Tibial nerve (tissue), 4 donors: Measurements from ENCODE around the gene MAGI2. TPM values are rescaled to one million over a fixed set of nuclear protein-coding genes. Genes with fewer than 3 reads are reported as not detected.

Experiments used
- DNase-seq, 2 donors: peaks; one replicate each; pipeline ENCODE4 v3.0.0-alpha.2; 2019; ENCODE audit warnings: low spot score in 2 of 2
- H3K27ac ChIP-seq, 4 donors: fragments of 200-600 bp; sonication (generic) in 3 of 4; one replicate each; pipeline ENCODE4 v1.5.1; 2017 to 2019; ENCODE audit warnings: mild to moderate bottlenecking in 1 of 4
- H3K27me3 ChIP-seq, 2 donors: fragments of 200-600 bp; sonication (generic) in 1 of 2; one replicate each; pipeline versions ENCODE4 v1.5.1 to v1.6.0; 2017 to 2019
- H3K36me3 ChIP-seq, 3 donors: fragments of 200-600 bp; sonication (generic); one replicate each; pipeline ENCODE4 v1.5.1; 2018 to 2019
- H3K4me1 ChIP-seq, 4 donors: fragments of 200-600 bp; sonication (generic) in 3 of 4; one replicate each; pipeline ENCODE4 v1.5.1; 2017 to 2019
- H3K4me3 ChIP-seq, 4 donors: fragments of 200-600 bp; sonication (generic) in 3 of 4; one replicate each; pipeline ENCODE4 v1.5.1; 2017 to 2019; ENCODE audit warnings: mild to moderate bottlenecking in 1 of 4, moderate library complexity in 1 of 4
- H3K9me3 ChIP-seq, 4 donors: fragments of 200-600 bp; sonication (generic) in 3 of 4; one replicate each; pipeline ENCODE4 v1.5.1; 2017 to 2019
- EP300 ChIP-seq, 2 donors: sonication (generic); formaldehyde crosslinking; IDR thresholded peaks; one replicate each; pipeline ENCODE4 v1.6.1; 2017; ENCODE audit warnings: antibody characterized with exemption in 2 of 2, mild to moderate bottlenecking in 1 of 2
- POLR2A ChIP-seq, 2 donors: fragments of 450-650 bp; IDR thresholded peaks; one replicate each; pipeline ENCODE4 v1.6.1; 2017; ENCODE audit warnings: antibody characterized with exemption in 2 of 2, mild to moderate bottlenecking in 2 of 2, moderate library complexity in 2 of 2
- WGBS, 2 donors: methylation state at CpG; one replicate each; pipeline ENCODE4 v1.1.5; 2018; 5-methylcytosine and 5-hydroxymethylcytosine counted together
- total RNA-seq, 4 donors: library from RNA; depleted of rRNA; stranded (reverse); fragments of >200 nt; gene quantifications; one replicate each; pipeline ENCODE4 v1.1.0, GENCODE V29; 2016
- TF ChIP-seq, protein P1 (sequence below), 5 experiments: fragments of 200-600 bp in 3 of 5; fragments of 450-650 bp in 2 of 5; sonication (generic) in 3 of 5; IDR thresholded peaks; one replicate each; pipeline ENCODE4 v1.5.1; 2016 to 2019; ENCODE audit warnings: antibody characterized with exemption in 5 of 5, mild to moderate bottlenecking in 3 of 5, moderate library complexity in 2 of 5

Gene MAGI2
- total RNA-seq, 4 donors from 2014 or later, result 33.6 to 58.2 (median 55.6) TPM

DNA sequence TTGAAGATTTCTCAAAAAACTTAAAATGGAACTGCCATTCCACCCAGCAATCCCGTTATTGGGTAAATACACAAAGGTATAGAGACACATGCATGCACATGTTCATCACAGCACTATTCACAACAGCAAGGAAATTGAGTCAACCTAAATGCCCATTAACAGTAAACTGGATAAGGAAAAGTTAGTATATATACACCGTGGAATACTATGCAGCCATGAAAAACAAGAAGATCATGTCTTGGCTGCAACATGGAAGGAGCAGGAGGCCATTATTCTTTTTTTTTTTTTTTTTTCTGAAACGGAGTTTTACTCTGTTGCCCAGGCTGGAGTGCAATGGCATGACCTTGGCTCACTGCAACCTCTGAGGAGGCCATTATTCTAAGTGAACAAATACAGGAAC, 749.0 kb downstream of the MAGI2 start:
- Histone ChIP-seq H3K4me1 (no peaks in the 10 kb centered on the region), H3K4me3 (no peak overlapping the region), H3K27me3 (no peaks in the 10 kb centered on the region), H3K36me3 (no peaks in the 10 kb centered on the region), H3K27ac (no peak overlapping the region), H3K9me3 (peaks cover 0 to 10% (median 0%) of the 10 kb centered on the region in 4 donors)
- TF ChIP-seq, protein P1, sequence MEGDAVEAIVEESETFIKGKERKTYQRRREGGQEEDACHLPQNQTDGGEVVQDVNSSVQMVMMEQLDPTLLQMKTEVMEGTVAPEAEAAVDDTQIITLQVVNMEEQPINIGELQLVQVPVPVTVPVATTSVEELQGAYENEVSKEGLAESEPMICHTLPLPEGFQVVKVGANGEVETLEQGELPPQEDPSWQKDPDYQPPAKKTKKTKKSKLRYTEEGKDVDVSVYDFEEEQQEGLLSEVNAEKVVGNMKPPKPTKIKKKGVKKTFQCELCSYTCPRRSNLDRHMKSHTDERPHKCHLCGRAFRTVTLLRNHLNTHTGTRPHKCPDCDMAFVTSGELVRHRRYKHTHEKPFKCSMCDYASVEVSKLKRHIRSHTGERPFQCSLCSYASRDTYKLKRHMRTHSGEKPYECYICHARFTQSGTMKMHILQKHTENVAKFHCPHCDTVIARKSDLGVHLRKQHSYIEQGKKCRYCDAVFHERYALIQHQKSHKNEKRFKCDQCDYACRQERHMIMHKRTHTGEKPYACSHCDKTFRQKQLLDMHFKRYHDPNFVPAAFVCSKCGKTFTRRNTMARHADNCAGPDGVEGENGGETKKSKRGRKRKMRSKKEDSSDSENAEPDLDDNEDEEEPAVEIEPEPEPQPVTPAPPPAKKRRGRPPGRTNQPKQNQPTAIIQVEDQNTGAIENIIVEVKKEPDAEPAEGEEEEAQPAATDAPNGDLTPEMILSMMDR (IDR thresholded peaks at IDR 0.05), result no peak
- no peak for TF ChIP-seq EP300 (IDR thresholded peaks at IDR 0.05)
- TF ChIP-seq POLR2A (IDR thresholded peaks at IDR 0.05), result no peak
- DNase-seq, result no peak
- WGBS, 2 donors, result 87 to 96% methylated on average over 3 of the region's 3 CpGs

- DNase-seq, result no peak
- TF ChIP-seq EP300 (IDR thresholded peaks at IDR 0.05), result no peak
- TF ChIP-seq, protein P1 (IDR thresholded peaks at IDR 0.05), result no peak
- TF ChIP-seq POLR2A (IDR thresholded peaks at IDR 0.05), result no peak
- H3K9me3 ChIP-seq, result peaks cover 0 to 10% (median 0%) of the 10 kb centered on the region in 4 donors
- H3K36me3 ChIP-seq, result no peaks in the 10 kb centered on the region
- H3K4me1 ChIP-seq, result no peaks in the 10 kb centered on the region
- 64 to 80% methylated on average over 2 of the region's 2 CpGs for WGBS, 2 donors
- H3K27me3 ChIP-seq, result no peaks in the 10 kb centered on the region
- no peak overlapping the region for H3K4me3 ChIP-seq
- no peak overlapping the region for H3K27ac ChIP-seq
Observed at GRCh38 chr7:78703391-78703790, 750.1 kb downstream of the MAGI2 start.

DNA sequence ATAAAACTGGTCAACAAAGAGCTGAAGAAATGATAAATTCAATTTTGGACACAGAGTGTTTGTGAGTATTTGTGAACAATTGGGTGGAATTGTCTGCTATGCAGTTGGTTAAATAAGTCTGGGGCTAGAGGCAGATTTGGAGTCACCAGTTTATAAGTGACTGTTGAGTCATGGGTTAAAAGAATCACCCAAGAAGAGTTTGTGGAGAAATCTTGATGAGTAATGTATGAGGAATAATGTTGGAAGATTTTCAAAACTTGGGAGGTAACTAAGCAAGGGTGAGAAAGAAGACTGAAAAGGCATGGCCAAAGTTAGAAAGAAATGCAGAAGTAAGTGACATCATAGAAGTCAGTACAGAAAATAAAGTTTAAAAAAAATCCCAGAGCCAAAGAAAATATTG, 750.7 kb downstream of the MAGI2 start:
- DNase-seq, result no peak
- no peaks in the 10 kb centered on the region for H3K4me1 ChIP-seq
- H3K4me3 ChIP-seq, result no peak overlapping the region
- TF ChIP-seq POLR2A (IDR thresholded peaks at IDR 0.05) (no peak), EP300 (IDR thresholded peaks at IDR 0.05) (no peak)
- TF ChIP-seq, protein P1 (IDR thresholded peaks at IDR 0.05), result no peak
- H3K9me3 ChIP-seq, result peaks cover 0 to 10% (median 0%) of the 10 kb centered on the region in 4 donors
- H3K27ac ChIP-seq, result no peak overlapping the region
- H3K36me3 ChIP-seq, result no peaks in the 10 kb centered on the region
- H3K27me3 ChIP-seq, result no peaks in the 10 kb centered on the region

DNA sequence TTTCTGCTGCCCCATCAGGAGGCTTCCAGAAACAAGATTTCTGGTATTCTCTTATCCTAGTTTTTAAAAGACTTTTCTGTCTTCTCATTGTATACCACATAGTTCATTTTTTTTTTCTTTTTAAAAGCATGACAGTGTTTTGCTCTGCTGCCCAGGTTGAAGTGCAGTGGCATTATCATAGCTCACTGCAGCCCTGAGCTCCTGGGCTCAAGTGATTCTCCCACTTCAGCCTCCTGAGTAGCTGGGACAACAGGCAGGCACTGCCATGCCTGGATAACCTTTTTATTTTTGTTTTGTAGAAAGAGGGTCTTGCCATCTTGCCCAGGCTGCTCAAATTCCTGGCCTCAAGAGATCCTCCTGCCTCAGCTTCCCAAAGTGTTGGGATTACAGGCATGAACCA, 757.6 kb downstream of the MAGI2 start:
- TF ChIP-seq POLR2A (IDR thresholded peaks at IDR 0.05), result no peak
- no peak for TF ChIP-seq EP300 (IDR thresholded peaks at IDR 0.05)
- TF ChIP-seq, protein P1 (IDR thresholded peaks at IDR 0.05), result no peak
- H3K36me3 ChIP-seq, result no peaks in the 10 kb centered on the region
- H3K9me3 ChIP-seq, result no peaks in the 10 kb centered on the region
- H3K27ac ChIP-seq, result no peak overlapping the region
- H3K4me3 ChIP-seq, result no peak overlapping the region
- no peaks in the 10 kb centered on the region for H3K4me1 ChIP-seq
- no peak for DNase-seq
- H3K27me3 ChIP-seq, result no peaks in the 10 kb centered on the region

- no peak for DNase-seq
- no peak for TF ChIP-seq EP300 (IDR thresholded peaks at IDR 0.05)
- TF ChIP-seq POLR2A (IDR thresholded peaks at IDR 0.05), result no peak
- TF ChIP-seq, protein P1 (IDR thresholded peaks at IDR 0.05), result no peak
- Histone ChIP-seq H3K27ac (no peak overlapping the region), H3K4me3 (no peak overlapping the region), H3K9me3 (no peaks in the 10 kb centered on the region), H3K4me1 (no peaks in the 10 kb centered on the region), H3K27me3 (no peaks in the 10 kb centered on the region), H3K36me3 (no peaks in the 10 kb centered on the region)
- 87 to 88% methylated on average over 3 of the region's 3 CpGs for WGBS, 2 donors
Observed at GRCh38 chr7:78691584-78691983, 761.9 kb downstream of the MAGI2 start.
